Suprapubic skin (tissue), 4 donors: ENCODE data around the gene NPR1. TPM values are rescaled to one million over a fixed set of nuclear protein-coding genes. Genes with fewer than 3 reads are reported as not detected.
"Not testable (repeated sequence)": the region's sequence is repeated elsewhere in the genome, so short reads cannot be mapped to it uniquely, and the experiment has no call there.

ENCODE experiments used
- DNase-seq, 2 donors: peaks; one replicate each; pipeline ENCODE4 v3.0.0-alpha.2; 2019; ENCODE audit warnings: low spot score in 2 of 2
- H3K27ac ChIP-seq: fragments of 200-600 bp; sonication (generic); one replicate; pipeline ENCODE4 v1.5.1; 2019
- H3K27me3 ChIP-seq: fragments of 200-600 bp; sonication (generic); one replicate; pipeline ENCODE4 v1.5.1; 2019
- H3K36me3 ChIP-seq: fragments of 200-600 bp; sonication (generic); one replicate; pipeline ENCODE4 v1.5.1; 2019
- H3K4me1 ChIP-seq: fragments of 200-600 bp; sonication (generic); one replicate; pipeline ENCODE4 v1.5.1; 2019
- H3K4me3 ChIP-seq: fragments of 200-600 bp; sonication (generic); one replicate; pipeline ENCODE4 v1.5.1; 2019; ENCODE audit warnings: mild to moderate bottlenecking
- H3K9me3 ChIP-seq: fragments of 200-600 bp; sonication (generic); one replicate; pipeline ENCODE4 v1.5.1; 2019
- CTCF ChIP-seq, 2 donors: fragments of 200-600 bp in 1 of 2; fragments of 450-650 bp in 1 of 2; sonication (generic) in 1 of 2; IDR thresholded peaks; one replicate each; pipeline ENCODE4 v1.5.1; 2016 to 2019; ENCODE audit warnings: antibody characterized with exemption in 2 of 2, mild to moderate bottlenecking in 1 of 2, moderate library complexity in 1 of 2
- EP300 ChIP-seq: sonication (generic); formaldehyde crosslinking; IDR thresholded peaks from one replicate; pipeline ENCODE4 v1.6.1; 2017; ENCODE audit warnings: antibody characterized with exemption
- POLR2A ChIP-seq, 2 donors: fragments of 450-650 bp; IDR thresholded peaks; one replicate each; pipeline ENCODE4 v1.6.1; 2017; ENCODE audit warnings: antibody characterized with exemption in 2 of 2, mild to moderate bottlenecking in 2 of 2, moderate library complexity in 2 of 2
- POLR2AphosphoS5 ChIP-seq, 3 donors: sonication (generic); formaldehyde crosslinking; IDR thresholded peaks; one replicate each; pipeline ENCODE4 v1.6.1; 2017; ENCODE audit warnings: antibody characterized with exemption in 3 of 3
- WGBS: methylation state at CpG from one replicate; pipeline ENCODE4 v1.1.5; 2018; 5-methylcytosine and 5-hydroxymethylcytosine counted together
- total RNA-seq, 4 donors: library from RNA; depleted of rRNA; stranded (reverse); fragments of >200 nt; gene quantifications; one replicate each; pipeline ENCODE4 v1.1.0, GENCODE V29; 2016

NPR1 gene
- total RNA-seq, 4 donors from 2014 or later, result 4.7 to 19.2 (median 6.9) TPM

- no peaks in the 10 kb centered on the region for H3K9me3 ChIP-seq
- peaks cover 37% of the 10 kb centered on the region for H3K4me1 ChIP-seq
- peaks cover 52% of the 10 kb centered on the region for H3K36me3 ChIP-seq
- H3K27ac ChIP-seq, result no peak overlapping the region
- no peak overlapping the region for H3K4me3 ChIP-seq
- TF ChIP-seq CTCF (IDR thresholded peaks at IDR 0.05), result no peak
- no peak for TF ChIP-seq POLR2A (IDR thresholded peaks at IDR 0.05)
- TF ChIP-seq EP300, result no peak
- TF ChIP-seq POLR2AphosphoS5 (IDR thresholded peaks at IDR 0.05), result no peak
- H3K27me3 ChIP-seq, result no peaks in the 10 kb centered on the region
- 96% methylated on average over 9 of the region's 9 CpGs for WGBS
- DNase-seq, result no peak
Observed at GRCh38 chr1:153636312-153636711, 42.2 kb upstream of the NPR1 start.

- WGBS, result 87% methylated on average over 6 of the region's 6 CpGs
- H3K36me3 ChIP-seq, result peaks cover 71% of the 10 kb centered on the region
- H3K27me3 ChIP-seq, result no peaks in the 10 kb centered on the region
- TF ChIP-seq EP300 (no peak), POLR2AphosphoS5 (IDR thresholded peaks at IDR 0.05) (no peak), CTCF (IDR thresholded peaks at IDR 0.05) (no peak), POLR2A (IDR thresholded peaks at IDR 0.05) (no peak)
- peaks cover 29% of the 10 kb centered on the region for H3K4me1 ChIP-seq
- H3K4me3 ChIP-seq, result no peak overlapping the region
- no peaks in the 10 kb centered on the region for H3K9me3 ChIP-seq
- DNase-seq, result no peak
- H3K27ac ChIP-seq, result no peak overlapping the region
Observed at GRCh38 chr1:153638261-153638660, 40.2 kb upstream of the NPR1 start.

- H3K36me3 ChIP-seq, result peaks cover 81% of the 10 kb centered on the region
- no peak overlapping the region for H3K27ac ChIP-seq
- DNase-seq, result no peak
- no peak for TF ChIP-seq POLR2A (IDR thresholded peaks at IDR 0.05)
- no peak for TF ChIP-seq CTCF (IDR thresholded peaks at IDR 0.05)
- WGBS, result 96% methylated on average over 3 of the region's 3 CpGs
- no peaks in the 10 kb centered on the region for H3K27me3 ChIP-seq
- H3K4me3 ChIP-seq, result no peak overlapping the region
- no peaks in the 10 kb centered on the region for H3K9me3 ChIP-seq
- H3K4me1 ChIP-seq, result peaks cover 26% of the 10 kb centered on the region
Observed at GRCh38 chr1:153639280-153639679, 39.2 kb upstream of the NPR1 start.

- WGBS, result 96% methylated on average over 5 of the region's 5 CpGs
- H3K36me3 ChIP-seq, result peaks cover 91% of the 10 kb centered on the region
Observed at GRCh38 chr1:153640213-153640612, 38.3 kb upstream of the NPR1 start.

GRCh38 chr1:153640861-153641260 is 37.6 kb upstream of the NPR1 start:
- 64% methylated on average over 6 of the region's 6 CpGs for WGBS
- Histone ChIP-seq H3K4me3 (no peak overlapping the region), H3K4me1 (peaks cover 12% of the 10 kb centered on the region), H3K36me3 (peaks cover 97% of the 10 kb centered on the region), H3K9me3 (no peaks in the 10 kb centered on the region), H3K27me3 (no peaks in the 10 kb centered on the region), H3K27ac (no peak overlapping the region)
- TF ChIP-seq POLR2AphosphoS5 (IDR thresholded peaks at IDR 0.05) (no peak), POLR2A (IDR thresholded peaks at IDR 0.05) (no peak), CTCF (IDR thresholded peaks at IDR 0.05) (no peak), EP300 (no peak)
- no peak for DNase-seq

More at GRCh38 chr1:153640213-153640612, 38.3 kb upstream of the NPR1 start:
- H3K4me1 ChIP-seq, result peaks cover 18% of the 10 kb centered on the region
- H3K4me3 ChIP-seq, DNase-seq, H3K27ac ChIP-seq, H3K27me3 ChIP-seq, H3K9me3 ChIP-seq: not testable (repeated sequence)

GRCh38 chr1:153642161-153642560 is 36.3 kb upstream of the NPR1 start:
- Histone ChIP-seq H3K4me3 (no peak overlapping the region), H3K36me3 (peaks cover 95% of the 10 kb centered on the region), H3K27ac (no peak overlapping the region), H3K4me1 (peaks cover 9% of the 10 kb centered on the region), H3K27me3 (no peaks in the 10 kb centered on the region), H3K9me3 (no peaks in the 10 kb centered on the region)
- no peak for DNase-seq
- WGBS, result 86% methylated on average over 11 of the region's 11 CpGs
- no peak for TF ChIP-seq POLR2AphosphoS5 (IDR thresholded peaks at IDR 0.05)
- TF ChIP-seq EP300, result no peak
- no peak for TF ChIP-seq CTCF (IDR thresholded peaks at IDR 0.05)
- no peak for TF ChIP-seq POLR2A (IDR thresholded peaks at IDR 0.05)
